ENCODE data around the gene DNAJB14. TPM values are rescaled to one million over a fixed set of nuclear protein-coding genes. Genes with fewer than 3 reads are reported as not detected.
A peak's percentile ranks its signal among the peaks of the same experiment; 100 is the strongest.

Gene DNAJB14
- total RNA-seq, 1 experiment from 2014 or later, result 39.9 TPM

DNA sequence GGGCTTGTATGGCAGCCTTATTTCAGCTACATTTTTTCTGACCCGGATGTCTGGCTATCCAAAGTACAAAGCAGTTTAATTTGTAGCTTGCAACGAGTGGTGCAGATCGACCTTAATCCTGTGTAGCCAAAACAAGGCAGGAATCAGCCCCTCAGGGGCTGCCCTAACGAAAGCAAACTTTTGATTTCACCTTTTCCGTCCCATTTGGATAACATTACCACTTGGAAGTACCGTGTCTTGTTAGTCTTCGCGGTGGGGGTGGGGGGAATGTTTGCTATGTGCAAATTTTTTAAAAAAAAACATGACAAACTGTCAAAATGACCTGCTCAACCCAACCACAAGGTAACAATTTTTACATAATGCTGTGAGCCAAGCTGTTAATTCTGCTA lies 766 bp upstream of the DNAJB14 start:
- ATAC-seq (no peak), DNase-seq (ENCODE audit: low spot score) (no peak)
- TF ChIP-seq RELA (CRISPR knock-in tag; IDR thresholded peaks at IDR 0.05; ENCODE audit: borderline replicate concordance), result no peak
- no peak for TF ChIP-seq SMAD3 (CRISPR knock-in tag; IDR thresholded peaks at IDR 0.05; ENCODE audit: borderline replicate concordance)
- TF ChIP-seq ETV6 (CRISPR knock-in tag; IDR thresholded peaks at IDR 0.05), result 0 out of 2 replicates have a peak, but pooled peaks have one; percentile 2
- TF ChIP-seq PRRX2 (CRISPR knock-in tag; IDR thresholded peaks at IDR 0.05), result no peak
- TF ChIP-seq ATF3 (CRISPR knock-in tag; conservative IDR thresholded peaks at IDR 0.05), result no peak
- TF ChIP-seq CBFB (CRISPR knock-in tag; IDR thresholded peaks at IDR 0.05; ENCODE audit: low read depth), result no peak
- TF ChIP-seq HMGXB4 (CRISPR knock-in tag; IDR thresholded peaks at IDR 0.05), result no peak
- TF ChIP-seq ELF4 (CRISPR knock-in tag; IDR thresholded peaks at IDR 0.05; ENCODE audit: low read depth), result no peak
- TF ChIP-seq ESRRA (CRISPR knock-in tag; IDR thresholded peaks at IDR 0.05; ENCODE audit: borderline replicate concordance), result no peak
- no peak for TF ChIP-seq ZNF121 (CRISPR knock-in tag; IDR thresholded peaks at IDR 0.05)
- no peak for TF ChIP-seq TEAD4 (CRISPR knock-in tag; IDR thresholded peaks at IDR 0.05)
- no peak for TF ChIP-seq ZNF423 (CRISPR knock-in tag; IDR thresholded peaks at IDR 0.05)
- no peak for TF ChIP-seq SP1 (CRISPR knock-in tag; conservative IDR thresholded peaks at IDR 0.05)
- no peak for TF ChIP-seq TP53 (CRISPR knock-in tag; IDR thresholded peaks at IDR 0.05)
- no peak for TF ChIP-seq GRHL2 (CRISPR knock-in tag; IDR thresholded peaks at IDR 0.05; ENCODE audit: insufficient replicate concordance, severe bottlenecking)
- TF ChIP-seq, protein P1, sequence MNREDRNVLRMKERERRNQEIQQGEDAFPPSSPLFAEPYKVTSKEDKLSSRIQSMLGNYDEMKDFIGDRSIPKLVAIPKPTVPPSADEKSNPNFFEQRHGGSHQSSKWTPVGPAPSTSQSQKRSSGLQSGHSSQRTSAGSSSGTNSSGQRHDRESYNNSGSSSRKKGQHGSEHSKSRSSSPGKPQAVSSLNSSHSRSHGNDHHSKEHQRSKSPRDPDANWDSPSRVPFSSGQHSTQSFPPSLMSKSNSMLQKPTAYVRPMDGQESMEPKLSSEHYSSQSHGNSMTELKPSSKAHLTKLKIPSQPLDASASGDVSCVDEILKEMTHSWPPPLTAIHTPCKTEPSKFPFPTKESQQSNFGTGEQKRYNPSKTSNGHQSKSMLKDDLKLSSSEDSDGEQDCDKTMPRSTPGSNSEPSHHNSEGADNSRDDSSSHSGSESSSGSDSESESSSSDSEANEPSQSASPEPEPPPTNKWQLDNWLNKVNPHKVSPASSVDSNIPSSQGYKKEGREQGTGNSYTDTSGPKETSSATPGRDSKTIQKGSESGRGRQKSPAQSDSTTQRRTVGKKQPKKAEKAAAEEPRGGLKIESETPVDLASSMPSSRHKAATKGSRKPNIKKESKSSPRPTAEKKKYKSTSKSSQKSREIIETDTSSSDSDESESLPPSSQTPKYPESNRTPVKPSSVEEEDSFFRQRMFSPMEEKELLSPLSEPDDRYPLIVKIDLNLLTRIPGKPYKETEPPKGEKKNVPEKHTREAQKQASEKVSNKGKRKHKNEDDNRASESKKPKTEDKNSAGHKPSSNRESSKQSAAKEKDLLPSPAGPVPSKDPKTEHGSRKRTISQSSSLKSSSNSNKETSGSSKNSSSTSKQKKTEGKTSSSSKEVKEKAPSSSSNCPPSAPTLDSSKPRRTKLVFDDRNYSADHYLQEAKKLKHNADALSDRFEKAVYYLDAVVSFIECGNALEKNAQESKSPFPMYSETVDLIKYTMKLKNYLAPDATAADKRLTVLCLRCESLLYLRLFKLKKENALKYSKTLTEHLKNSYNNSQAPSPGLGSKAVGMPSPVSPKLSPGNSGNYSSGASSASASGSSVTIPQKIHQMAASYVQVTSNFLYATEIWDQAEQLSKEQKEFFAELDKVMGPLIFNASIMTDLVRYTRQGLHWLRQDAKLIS (CRISPR knock-in tag; IDR thresholded peaks at IDR 0.05; ENCODE audit: borderline replicate concordance), result no peak
- no peak for TF ChIP-seq MAX (CRISPR knock-in tag; IDR thresholded peaks at IDR 0.05)
- TF ChIP-seq NFE2L1 (CRISPR knock-in tag; IDR thresholded peaks at IDR 0.05), result no peak
- 0 out of 2 replicates have a peak, but pooled peaks have one; percentile 87 for TF ChIP-seq EMX1 (CRISPR knock-in tag; IDR thresholded peaks at IDR 0.05)
- TF ChIP-seq, protein P2, sequence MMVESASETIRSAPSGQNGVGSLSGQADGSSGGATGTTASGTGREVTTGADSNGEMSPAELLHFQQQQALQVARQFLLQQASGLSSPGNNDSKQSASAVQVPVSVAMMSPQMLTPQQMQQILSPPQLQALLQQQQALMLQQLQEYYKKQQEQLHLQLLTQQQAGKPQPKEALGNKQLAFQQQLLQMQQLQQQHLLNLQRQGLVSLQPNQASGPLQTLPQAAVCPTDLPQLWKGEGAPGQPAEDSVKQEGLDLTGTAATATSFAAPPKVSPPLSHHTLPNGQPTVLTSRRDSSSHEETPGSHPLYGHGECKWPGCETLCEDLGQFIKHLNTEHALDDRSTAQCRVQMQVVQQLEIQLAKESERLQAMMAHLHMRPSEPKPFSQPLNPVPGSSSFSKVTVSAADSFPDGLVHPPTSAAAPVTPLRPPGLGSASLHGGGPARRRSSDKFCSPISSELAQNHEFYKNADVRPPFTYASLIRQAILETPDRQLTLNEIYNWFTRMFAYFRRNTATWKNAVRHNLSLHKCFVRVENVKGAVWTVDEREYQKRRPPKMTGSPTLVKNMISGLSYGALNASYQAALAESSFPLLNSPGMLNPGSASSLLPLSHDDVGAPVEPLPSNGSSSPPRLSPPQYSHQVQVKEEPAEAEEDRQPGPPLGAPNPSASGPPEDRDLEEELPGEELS (CRISPR knock-in tag; IDR thresholded peaks at IDR 0.05), result no peak
- 0 out of 2 replicates have a peak, but pooled peaks have one; percentile 9 for TF ChIP-seq IRF2 (CRISPR knock-in tag; IDR thresholded peaks at IDR 0.05; ENCODE audit: borderline replicate concordance, low read depth)
- TF ChIP-seq, protein P3, sequence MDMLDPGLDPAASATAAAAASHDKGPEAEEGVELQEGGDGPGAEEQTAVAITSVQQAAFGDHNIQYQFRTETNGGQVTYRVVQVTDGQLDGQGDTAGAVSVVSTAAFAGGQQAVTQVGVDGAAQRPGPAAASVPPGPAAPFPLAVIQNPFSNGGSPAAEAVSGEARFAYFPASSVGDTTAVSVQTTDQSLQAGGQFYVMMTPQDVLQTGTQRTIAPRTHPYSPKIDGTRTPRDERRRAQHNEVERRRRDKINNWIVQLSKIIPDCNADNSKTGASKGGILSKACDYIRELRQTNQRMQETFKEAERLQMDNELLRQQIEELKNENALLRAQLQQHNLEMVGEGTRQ (CRISPR knock-in tag; IDR thresholded peaks at IDR 0.05), result no peak
- TF ChIP-seq GTF2I (CRISPR knock-in tag; conservative IDR thresholded peaks at IDR 0.05), result no peak
- peak; percentile 80 for TF ChIP-seq ZNF425 (CRISPR knock-in tag; conservative IDR thresholded peaks at IDR 0.05)
- TF ChIP-seq, protein P4, sequence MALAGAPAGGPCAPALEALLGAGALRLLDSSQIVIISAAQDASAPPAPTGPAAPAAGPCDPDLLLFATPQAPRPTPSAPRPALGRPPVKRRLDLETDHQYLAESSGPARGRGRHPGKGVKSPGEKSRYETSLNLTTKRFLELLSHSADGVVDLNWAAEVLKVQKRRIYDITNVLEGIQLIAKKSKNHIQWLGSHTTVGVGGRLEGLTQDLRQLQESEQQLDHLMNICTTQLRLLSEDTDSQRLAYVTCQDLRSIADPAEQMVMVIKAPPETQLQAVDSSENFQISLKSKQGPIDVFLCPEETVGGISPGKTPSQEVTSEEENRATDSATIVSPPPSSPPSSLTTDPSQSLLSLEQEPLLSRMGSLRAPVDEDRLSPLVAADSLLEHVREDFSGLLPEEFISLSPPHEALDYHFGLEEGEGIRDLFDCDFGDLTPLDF (CRISPR knock-in tag; IDR thresholded peaks at IDR 0.05), result no peak
- H3K27ac Mint-ChIP-seq, result peak overlapping the region; percentile 98
- no peaks in the 10 kb centered on the region for H3K27me3 Mint-ChIP-seq (ENCODE audit: low read depth)
- CTCF ChIA-PET, result no interaction called here
- H3K4me3 Mint-ChIP-seq, result no peak overlapping the region
- peaks cover 26% of the 10 kb centered on the region for H3K4me1 Mint-ChIP-seq
- H3K9me3 Mint-ChIP-seq, result no peaks in the 10 kb centered on the region
- POLR2A ChIA-PET, result interaction anchor here (2.0 kb wide), 1 partner anchor 53 kb away, joined by 10 read pairs; the partner anchor contains the start of gene LAMTOR3
- H3K36me3 Mint-ChIP-seq, result peaks cover 3% of the 10 kb centered on the region; the same call in 1 of the 2 replicates

Measured in WTC11 (cell line).